HepG2 (cell line): ENCODE measurements around the gene TRPM6. TPM values are rescaled to one million over a fixed set of nuclear protein-coding genes. Genes with fewer than 3 reads are reported as not detected.

Experiments
- HOXA7 ChIP-seq: sonication (generic); formaldehyde crosslinking; IDR thresholded peaks from 2 replicates; pipeline ENCODE4 v1.8.1; 2022; ENCODE audit warnings: mild to moderate bottlenecking, missing genetic modification reagents, moderate library complexity
- MBNL3 ChIP-seq: fragments of 250-450 bp; sonication (Bioruptor Pico); conservative IDR thresholded peaks from 2 replicates; pipeline ENCODE4 v1.8.0; 2022; ENCODE audit warnings: mild to moderate bottlenecking, inconsistent platforms
- MNT ChIP-seq: fragments of 450-650 bp; IDR thresholded peaks from 2 replicates; pipeline ENCODE4 v1.6.1; 2016
- NFIB ChIP-seq: sonication (generic); formaldehyde crosslinking; IDR thresholded peaks from 2 replicates; pipeline ENCODE4 v1.9.0; 2021; ENCODE audit warnings: missing genetic modification reagents, mild to moderate bottlenecking, borderline replicate concordance
- PRDM10 ChIP-seq: sonication (generic); formaldehyde crosslinking; IDR thresholded peaks from 2 replicates; pipeline ENCODE4 v1.4.0; 2020; ENCODE audit warnings: low read depth, missing genetic modification reagents
- REL ChIP-seq: sonication (generic); formaldehyde crosslinking; conservative IDR thresholded peaks from 2 replicates; pipeline ENCODE4 v1.8.0; 2022; ENCODE audit warnings: mild to moderate bottlenecking, missing genetic modification reagents, moderate library complexity
- ZHX1 ChIP-seq: sonication (generic); formaldehyde crosslinking; IDR thresholded peaks from 2 replicates; pipeline ENCODE4 v1.8.1; 2022; ENCODE audit warnings: low read depth, mild to moderate bottlenecking, missing genetic modification reagents
- ZNF34 ChIP-seq: sonication (generic); formaldehyde crosslinking; IDR thresholded peaks from 2 replicates; pipeline ENCODE4 v1.4.0; 2020; ENCODE audit warnings: mild to moderate bottlenecking, missing genetic modification reagents, borderline replicate concordance
- ZNF562 ChIP-seq: sonication (generic); formaldehyde crosslinking; IDR thresholded peaks from 2 replicates; pipeline ENCODE4 v1.8.0; 2022; ENCODE audit warnings: missing genetic modification reagents, borderline replicate concordance
- ZNF710 ChIP-seq: sonication (generic); formaldehyde crosslinking; IDR thresholded peaks from 2 replicates; pipeline ENCODE4 v1.5.0; 2020; ENCODE audit warnings: mild to moderate bottlenecking, missing genetic modification reagents, borderline replicate concordance
- polyA plus RNA-seq, 8 experiments: library from polyadenylated mRNA; depleted of rRNA in 3 of 8; stranded (reverse) in 7 of 8; unstranded in 1 of 8; fragments of >200 nt; fragmentation: Illumina TruSeq in 4 of 8; extraction: Trizol in 4 of 8; gene quantifications; 2 replicates each; pipeline versions ENCODE4 v1.2.1 to v1.2.3, GENCODE V29; 2011 to 2016; ENCODE audit warnings: low read depth in 4 of 8, missing spikeins in 1 of 8, mixed read lengths in 1 of 8; ENCODE audit not compliant: insufficient read depth in 1 of 8
- total RNA-seq, 5 experiments: library from RNA; depleted of rRNA; stranded (reverse); fragments of >200 nt; fragmentation: Illumina TruSeq; extraction: Trizol; gene quantifications; 2 replicates each; pipeline ENCODE4 v1.2.3, GENCODE V29; 2016; ENCODE audit warnings: low read depth in 1 of 5

The TRPM6 gene
- total and polyA plus RNA-seq, 2 of the 13 experiments (the other 11 are each of a cell fraction or from before 2014, with no cell fraction given), result 0.01 to 0.09 TPM

GRCh38 chr9:74721696-74722660 lies 165.7 kb downstream of the TRPM6 start (continued):
- TF ChIP-seq ZNF710 (CRISPR knock-in tag) (no peak), MNT (no peak), PRDM10 (no peak), ZNF562 (CRISPR knock-in tag) (no peak), NFIB (no peak), REL (CRISPR knock-in tag) (no peak), ZHX1 (CRISPR knock-in tag) (no peak), HOXA7 (CRISPR knock-in tag) (no peak), ZNF34 (CRISPR knock-in tag) (no peak), MBNL3 (CRISPR knock-in tag) (no peak)
- TF ChIP-seq, all 625 proteins: peak for 0
